Measurements from ENCODE around the gene SAFB.
A peak's percentile ranks its signal among the peaks of the same experiment; 100 is the strongest.

Gene SAFB

DNA sequence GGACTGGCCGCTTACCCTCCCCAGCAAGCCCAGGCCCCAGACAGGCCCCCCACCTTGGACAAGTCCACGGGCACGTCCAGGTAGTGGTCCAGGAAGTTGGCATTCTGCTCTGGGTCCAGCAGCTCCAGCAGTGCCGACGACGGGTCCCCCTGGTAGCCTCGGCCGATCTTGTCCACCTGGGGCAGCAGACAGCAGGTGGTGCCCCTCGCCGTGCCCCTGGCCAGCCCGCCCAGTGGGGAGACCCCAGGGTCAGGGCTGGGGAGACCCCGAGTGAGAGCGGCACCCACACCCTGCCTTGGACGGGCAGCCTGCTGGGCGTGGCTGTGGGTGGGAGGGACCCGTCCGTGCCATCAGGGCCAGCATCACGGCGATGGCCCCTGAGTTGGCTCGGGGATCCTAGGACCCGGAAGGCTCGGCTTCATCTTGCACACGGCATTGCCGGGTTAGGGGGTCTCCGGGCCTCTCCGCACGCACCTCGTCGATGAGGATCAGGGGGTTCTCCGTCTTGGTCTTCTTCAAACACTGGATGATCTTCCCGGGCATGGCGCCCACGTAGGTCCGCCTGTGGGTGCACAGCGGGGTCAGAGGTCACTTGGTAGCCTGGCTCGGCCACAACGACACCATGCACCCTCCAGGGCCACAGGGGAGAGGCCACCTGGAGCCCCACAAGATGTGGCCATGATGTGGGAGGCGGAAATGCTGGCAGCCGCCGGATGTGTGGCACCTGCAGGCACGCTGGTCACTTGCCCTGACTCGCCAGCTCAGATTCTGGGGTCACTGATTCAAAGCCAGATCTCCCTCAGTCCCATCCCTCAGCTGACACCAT lies 73.5 kb downstream of the SAFB start:
- TF ChIP-seq, protein P1, sequence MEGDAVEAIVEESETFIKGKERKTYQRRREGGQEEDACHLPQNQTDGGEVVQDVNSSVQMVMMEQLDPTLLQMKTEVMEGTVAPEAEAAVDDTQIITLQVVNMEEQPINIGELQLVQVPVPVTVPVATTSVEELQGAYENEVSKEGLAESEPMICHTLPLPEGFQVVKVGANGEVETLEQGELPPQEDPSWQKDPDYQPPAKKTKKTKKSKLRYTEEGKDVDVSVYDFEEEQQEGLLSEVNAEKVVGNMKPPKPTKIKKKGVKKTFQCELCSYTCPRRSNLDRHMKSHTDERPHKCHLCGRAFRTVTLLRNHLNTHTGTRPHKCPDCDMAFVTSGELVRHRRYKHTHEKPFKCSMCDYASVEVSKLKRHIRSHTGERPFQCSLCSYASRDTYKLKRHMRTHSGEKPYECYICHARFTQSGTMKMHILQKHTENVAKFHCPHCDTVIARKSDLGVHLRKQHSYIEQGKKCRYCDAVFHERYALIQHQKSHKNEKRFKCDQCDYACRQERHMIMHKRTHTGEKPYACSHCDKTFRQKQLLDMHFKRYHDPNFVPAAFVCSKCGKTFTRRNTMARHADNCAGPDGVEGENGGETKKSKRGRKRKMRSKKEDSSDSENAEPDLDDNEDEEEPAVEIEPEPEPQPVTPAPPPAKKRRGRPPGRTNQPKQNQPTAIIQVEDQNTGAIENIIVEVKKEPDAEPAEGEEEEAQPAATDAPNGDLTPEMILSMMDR (IDR thresholded peaks at IDR 0.05; ENCODE audit: poor library complexity, severe bottlenecking): no peak
- ATAC-seq (ENCODE audit: low read depth): no peak
- no peak for DNase-seq (ENCODE audit: low spot score)
- H3K27ac ChIP-seq (ENCODE audit: poor library complexity, severe bottlenecking): no peak overlapping the region
- H3K27me3 ChIP-seq (ENCODE audit: insufficient read depth, poor library complexity, severe bottlenecking): no peaks in the 10 kb centered on the region
- H3K4me3 ChIP-seq (ENCODE audit: severe bottlenecking): no peak overlapping the region
- no peaks in the 10 kb centered on the region for H3K9me3 ChIP-seq (ENCODE audit: severe bottlenecking)
- H3K36me3 ChIP-seq (ENCODE audit: low read depth): peaks cover 89% of the 10 kb centered on the region
- H3K4me1 ChIP-seq (ENCODE audit: insufficient read depth, poor library complexity, severe bottlenecking): no peaks in the 10 kb centered on the region

DNA sequence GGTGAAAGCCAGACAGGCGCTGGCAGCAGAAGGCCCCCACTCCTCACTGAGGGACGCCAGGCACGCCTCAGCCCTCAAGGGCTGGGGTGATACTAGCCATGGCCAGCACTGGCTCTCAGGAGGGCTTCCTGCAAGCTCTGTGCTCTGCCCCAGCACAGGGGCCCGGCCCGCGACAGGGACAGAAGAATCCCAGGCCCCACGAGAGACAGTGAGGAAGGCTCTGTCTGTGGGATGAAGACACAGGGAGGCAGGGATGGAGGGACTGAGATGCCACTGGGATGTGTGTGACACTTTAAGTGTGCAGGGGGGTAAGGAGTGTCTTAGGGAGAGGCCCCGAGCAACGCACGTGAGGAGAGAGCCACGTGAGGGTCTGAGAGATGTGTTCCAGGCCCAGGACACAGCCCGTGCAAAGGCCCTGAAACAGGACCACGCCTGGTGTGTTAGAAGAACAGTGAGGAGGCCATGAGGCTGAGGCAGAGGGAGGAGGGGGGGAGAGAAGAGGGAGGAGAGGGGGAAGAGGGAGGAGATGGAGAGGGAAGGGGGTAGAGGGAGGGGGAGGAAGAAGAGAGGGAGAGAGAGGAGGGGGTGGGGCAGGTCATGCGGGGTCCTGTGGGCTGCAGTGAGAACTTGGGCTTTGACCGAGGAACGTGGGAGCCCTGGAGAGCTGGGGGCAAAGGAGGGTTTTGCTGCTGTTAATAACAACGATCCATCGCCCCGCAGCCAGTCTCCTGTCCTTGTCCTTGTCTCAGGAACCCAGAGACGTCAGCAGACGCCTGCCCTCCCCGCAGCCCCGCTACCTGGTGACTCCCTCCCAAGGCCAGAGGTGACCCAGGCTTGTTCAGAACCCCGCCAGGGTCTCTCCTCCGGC lies 74.4 kb downstream of the SAFB start:
- TF ChIP-seq, protein P1 (IDR thresholded peaks at IDR 0.05; ENCODE audit: poor library complexity, severe bottlenecking): no peak
- no peak overlapping the region for H3K27ac ChIP-seq (ENCODE audit: poor library complexity, severe bottlenecking)
- H3K4me1 ChIP-seq (ENCODE audit: insufficient read depth, poor library complexity, severe bottlenecking): no peaks in the 10 kb centered on the region
- peaks cover 81% of the 10 kb centered on the region for H3K36me3 ChIP-seq (ENCODE audit: low read depth)
- H3K27me3 ChIP-seq (ENCODE audit: insufficient read depth, poor library complexity, severe bottlenecking): no peaks in the 10 kb centered on the region
- no peak overlapping the region for H3K4me3 ChIP-seq (ENCODE audit: severe bottlenecking)
- no peaks in the 10 kb centered on the region for H3K9me3 ChIP-seq (ENCODE audit: severe bottlenecking)
- DNase-seq (ENCODE audit: low spot score) (no peak), ATAC-seq (ENCODE audit: low read depth) (peak; percentile 2; the same call in 1 of the 3 replicates)

DNA sequence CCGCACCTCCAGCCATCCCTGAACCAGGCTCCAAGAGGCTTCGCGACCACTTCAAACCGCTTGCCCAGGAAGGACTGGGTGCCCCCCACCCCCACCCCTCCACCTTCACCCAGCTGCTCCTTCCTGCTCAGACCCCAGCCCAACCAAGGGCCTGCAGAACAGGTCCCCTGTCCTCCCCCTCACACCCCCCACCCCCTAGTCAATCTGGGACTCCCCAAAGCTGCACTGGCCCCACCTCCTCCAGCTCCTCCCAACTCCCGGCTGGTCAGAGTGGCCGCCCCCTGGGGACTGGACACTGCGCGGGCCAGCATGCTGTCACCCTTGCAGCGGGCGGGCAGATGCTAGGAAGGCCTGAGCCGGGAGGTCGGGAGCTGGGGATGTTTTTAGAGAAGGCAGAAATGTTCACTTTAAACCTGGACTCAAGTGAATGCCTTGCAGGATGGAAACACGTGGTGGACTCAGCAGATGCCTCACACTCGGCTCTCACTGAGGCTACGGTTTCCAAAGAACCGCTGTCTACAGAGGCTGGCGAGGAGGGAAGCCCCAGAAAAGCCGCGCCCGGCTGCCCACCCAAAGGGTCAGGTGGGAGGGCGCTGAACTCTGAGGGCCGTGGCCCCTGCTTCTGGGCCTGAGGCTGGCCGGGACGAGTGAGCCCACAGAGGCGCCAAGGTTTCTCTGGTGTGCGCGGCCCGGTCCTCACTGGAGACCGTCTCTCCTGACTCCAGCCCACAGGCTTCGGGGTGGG lies 75.2 kb downstream of the SAFB start:
- H3K4me3 ChIP-seq (ENCODE audit: severe bottlenecking): no peak overlapping the region
- H3K36me3 ChIP-seq (ENCODE audit: low read depth): peaks cover 74% of the 10 kb centered on the region
- H3K27ac ChIP-seq (ENCODE audit: poor library complexity, severe bottlenecking): no peak overlapping the region
- no peaks in the 10 kb centered on the region for H3K9me3 ChIP-seq (ENCODE audit: severe bottlenecking)
- H3K4me1 ChIP-seq (ENCODE audit: insufficient read depth, poor library complexity, severe bottlenecking): no peaks in the 10 kb centered on the region
- DNase-seq (ENCODE audit: low spot score) (no peak), ATAC-seq (ENCODE audit: low read depth) (no peak)
- TF ChIP-seq, protein P1 (IDR thresholded peaks at IDR 0.05; ENCODE audit: poor library complexity, severe bottlenecking): no peak
- no peaks in the 10 kb centered on the region for H3K27me3 ChIP-seq (ENCODE audit: insufficient read depth, poor library complexity, severe bottlenecking)

DNA sequence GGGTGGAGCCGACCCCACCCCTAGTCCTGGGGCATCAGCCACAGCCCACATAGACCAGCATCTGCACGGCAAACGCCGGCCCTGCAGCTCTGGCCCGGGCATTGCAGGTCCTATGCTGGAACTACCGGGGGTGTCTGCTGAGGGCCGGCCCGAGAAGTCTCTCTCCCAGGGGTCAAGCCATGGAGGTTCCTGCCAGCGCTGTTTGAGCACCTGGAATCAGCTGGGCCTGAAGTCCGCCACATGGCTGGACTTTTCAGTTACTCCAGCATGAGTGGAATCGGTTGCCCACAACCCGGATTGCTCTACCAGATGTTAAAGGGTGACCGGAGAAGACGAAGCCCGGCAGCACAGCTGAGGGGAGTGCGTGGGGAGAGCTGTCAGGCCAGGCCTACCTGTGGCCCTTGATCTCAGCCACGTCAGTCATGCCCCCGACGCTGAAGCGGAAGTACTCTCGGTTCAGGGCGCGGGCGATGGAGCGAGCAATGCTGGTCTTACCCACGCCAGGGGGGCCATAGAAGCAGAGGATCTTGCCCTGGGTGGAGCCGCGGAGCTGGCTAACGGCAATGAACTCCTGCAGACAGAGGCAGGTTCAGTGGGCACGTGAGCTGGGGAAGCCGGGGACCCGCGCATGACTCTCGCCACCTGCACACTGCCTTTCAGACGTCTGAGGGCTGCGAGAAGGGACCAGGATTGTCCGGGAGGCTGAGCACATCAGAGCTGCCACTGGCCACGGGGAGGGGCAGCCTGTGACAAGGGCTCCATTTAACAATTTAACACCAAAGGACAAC lies 75.9 kb downstream of the SAFB start:
- no peak overlapping the region for H3K4me3 ChIP-seq (ENCODE audit: severe bottlenecking)
- no peak for ATAC-seq (ENCODE audit: low read depth)

More for the DNA sequence above, 75.9 kb downstream of the SAFB start:
- H3K27me3 ChIP-seq (ENCODE audit: insufficient read depth, poor library complexity, severe bottlenecking): no peaks in the 10 kb centered on the region
- no peaks in the 10 kb centered on the region for H3K4me1 ChIP-seq (ENCODE audit: insufficient read depth, poor library complexity, severe bottlenecking)
- H3K36me3 ChIP-seq (ENCODE audit: low read depth): peaks cover 74% of the 10 kb centered on the region
- no peak overlapping the region for H3K27ac ChIP-seq (ENCODE audit: poor library complexity, severe bottlenecking)
- no peaks in the 10 kb centered on the region for H3K9me3 ChIP-seq (ENCODE audit: severe bottlenecking)
- no peak for DNase-seq (ENCODE audit: low spot score)
- TF ChIP-seq, protein P1 (IDR thresholded peaks at IDR 0.05; ENCODE audit: poor library complexity, severe bottlenecking): no peak

Data from RWPE2 (cell line).